ENCODE data around the gene C4orf50.

- no peak for TF ChIP-seq CTCF (IDR thresholded peaks at IDR 0.05)
- no peak for TF ChIP-seq POLR2A (IDR thresholded peaks at IDR 0.05)
Measured at GRCh38 chr4:6052679-6053078, 34.4 kb upstream of the C4orf50 start.
